BLaER1 treated with 17β-estradiol and CSF1 and Interleukin-3, amounts not matched to agents 10 nM and 100 nM (cell line): ENCODE data around the gene FBLN2.

Experiments
- H3K27ac ChIP-seq, 11 experiments: shearing (Covaris generic); formaldehyde crosslinking; 2 replicates each; pipeline ENCODE4 v1.8.1; 2022
- H3K27me3 ChIP-seq, 11 experiments: shearing (Covaris generic); formaldehyde crosslinking; 2 replicates each; pipeline ENCODE4 v1.8.1; 2022
- H3K36me3 ChIP-seq, 11 experiments: shearing (Covaris generic); formaldehyde crosslinking; 2 replicates each; pipeline ENCODE4 v1.8.1; 2022
- H3K4me1 ChIP-seq, 10 experiments: shearing (Covaris generic); formaldehyde crosslinking; 2 replicates each; pipeline ENCODE4 v1.8.1; 2022
- H3K4me2 ChIP-seq, 11 experiments: shearing (Covaris generic); formaldehyde crosslinking; 2 replicates each; pipeline ENCODE4 v1.8.1; 2022
- H3K4me3 ChIP-seq, 10 experiments: shearing (Covaris generic); formaldehyde crosslinking; 2 replicates each; pipeline ENCODE4 v1.8.1; 2022
- H3K9ac ChIP-seq, 11 experiments: shearing (Covaris generic); formaldehyde crosslinking; 2 replicates each; pipeline ENCODE4 v1.8.1; 2022
- H3K9me3 ChIP-seq, 11 experiments: shearing (Covaris generic); formaldehyde crosslinking; replicated peaks in 1 of 11; 2 replicates each; pipeline ENCODE4 v1.8.1; 2022
- H4K20me1 ChIP-seq, 11 experiments: shearing (Covaris generic); formaldehyde crosslinking; 2 replicates each; pipeline ENCODE4 v1.8.1; 2022
- Cebpa-rat ChIP-seq, 11 experiments: shearing (Covaris generic); IDR thresholded peaks; 2 replicates each; pipeline ENCODE4 v1.8.1; 2022

FBLN2 gene

GRCh38 chr3:13569201-13569600 lies 20.3 kb downstream of the FBLN2 start:
- no peak for TF ChIP-seq Cebpa-rat (IDR thresholded peaks at IDR 0.05)
- H3K36me3 ChIP-seq: no peaks in the 10 kb centered on the region
- no peak overlapping the region for H3K4me2 ChIP-seq
- no peak overlapping the region for H3K27ac ChIP-seq
- H3K27me3 ChIP-seq: no peaks in the 10 kb centered on the region
- no peaks in the 10 kb centered on the region for H3K9me3 ChIP-seq
- peaks cover 3 to 10% (median 6%) of the 10 kb centered on the region in 10 experiments; a peak in 14 of 20 replicates for H3K4me1 ChIP-seq
- peaks cover 0 to 4% (median 0%) of the 10 kb centered on the region in 11 experiments; a peak in 2 of 22 replicates for H4K20me1 ChIP-seq
- H3K4me3 ChIP-seq: no peak overlapping the region
- H3K9ac ChIP-seq: no peak overlapping the region

DNA sequence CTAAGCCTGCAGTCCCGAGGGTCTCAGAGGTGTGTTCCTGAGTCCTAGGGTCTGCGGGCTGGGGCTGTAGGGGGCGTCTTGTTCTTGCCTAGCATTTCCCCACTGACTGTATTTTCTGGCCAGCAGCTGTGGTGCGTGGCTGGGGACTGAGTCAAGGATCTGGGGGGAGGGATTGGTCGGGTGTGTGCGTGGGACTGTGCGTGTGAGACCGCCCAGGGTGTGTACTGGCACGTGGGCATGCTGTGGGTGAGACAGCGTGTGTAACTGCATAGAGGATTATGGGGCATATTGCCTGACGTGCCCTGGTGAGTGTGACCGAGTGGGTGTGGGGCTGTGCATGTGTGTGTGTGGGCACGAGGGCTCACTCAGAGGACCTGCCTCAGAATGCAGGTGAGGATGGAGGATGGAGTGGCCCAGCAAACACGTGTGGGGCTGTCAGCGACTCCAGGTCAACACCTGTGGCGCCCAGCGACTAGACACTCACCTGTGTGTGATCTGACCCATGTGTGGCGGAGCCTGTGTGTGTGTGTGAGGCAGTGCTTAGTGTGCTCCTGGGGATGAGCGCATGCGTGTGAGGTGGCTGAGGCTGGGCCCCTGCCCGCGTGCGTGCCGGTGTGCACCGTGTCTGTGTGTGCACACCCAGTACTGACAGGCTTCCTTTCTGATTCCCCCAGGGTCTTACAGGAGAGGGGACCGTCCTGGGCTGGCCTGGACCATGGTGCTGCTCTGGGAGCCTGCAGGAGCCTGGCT lies 20.9 kb downstream of the FBLN2 start:
- Histone ChIP-seq H3K9me3 (no peaks in the 10 kb centered on the region), H3K9ac (no peak overlapping the region), H3K27ac (no peak overlapping the region), H4K20me1 (peaks cover 0 to 4% (median 0%) of the 10 kb centered on the region in 11 experiments; a peak in 2 of 22 replicates), H3K4me2 (no peak overlapping the region), H3K27me3 (no peaks in the 10 kb centered on the region), H3K4me3 (no peak overlapping the region), H3K4me1 (peaks cover 8 to 16% (median 11%) of the 10 kb centered on the region in 10 experiments; a peak in 18 of 20 replicates), H3K36me3 (no peaks in the 10 kb centered on the region)
- TF ChIP-seq Cebpa-rat (IDR thresholded peaks at IDR 0.05): no peak

DNA sequence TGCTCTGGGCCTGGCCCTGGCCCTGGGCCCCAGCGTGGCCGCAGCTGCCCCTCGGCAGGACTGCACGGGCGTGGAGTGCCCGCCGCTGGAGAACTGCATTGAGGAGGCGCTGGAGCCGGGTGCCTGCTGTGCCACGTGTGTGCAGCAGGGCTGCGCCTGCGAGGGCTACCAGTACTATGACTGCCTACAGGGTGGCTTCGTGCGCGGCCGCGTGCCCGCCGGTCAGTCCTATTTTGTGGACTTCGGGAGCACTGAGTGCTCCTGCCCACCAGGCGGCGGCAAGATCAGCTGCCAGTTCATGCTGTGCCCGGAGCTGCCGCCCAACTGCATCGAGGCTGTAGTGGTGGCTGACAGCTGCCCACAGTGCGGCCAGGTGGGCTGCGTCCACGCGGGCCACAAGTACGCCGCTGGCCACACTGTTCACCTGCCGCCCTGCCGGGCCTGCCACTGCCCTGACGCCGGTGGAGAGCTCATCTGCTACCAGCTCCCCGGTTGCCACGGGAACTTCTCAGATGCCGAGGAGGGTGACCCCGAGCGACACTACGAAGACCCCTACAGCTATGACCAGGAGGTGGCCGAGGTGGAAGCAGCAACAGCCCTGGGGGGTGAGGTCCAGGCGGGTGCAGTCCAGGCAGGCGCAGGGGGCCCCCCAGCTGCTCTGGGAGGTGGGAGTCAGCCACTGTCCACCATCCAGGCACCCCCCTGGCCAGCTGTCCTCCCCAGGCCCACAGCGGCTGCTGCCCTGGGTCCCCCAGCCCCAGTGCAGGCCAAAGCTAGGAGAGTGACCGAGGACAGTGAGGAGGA lies 21.7 kb downstream of the FBLN2 start:
- Histone ChIP-seq H3K4me1 (peaks cover 8 to 24% (median 18%) of the 10 kb centered on the region in 10 experiments; a peak in 18 of 20 replicates), H4K20me1 (peaks cover 0 to 4% (median 0%) of the 10 kb centered on the region in 11 experiments; a peak in 1 of 22 replicates), H3K27ac (no peak overlapping the region), H3K9me3 (no peaks in the 10 kb centered on the region), H3K4me3 (no peak overlapping the region), H3K27me3 (no peaks in the 10 kb centered on the region), H3K9ac (no peak overlapping the region), H3K4me2 (no peak overlapping the region), H3K36me3 (no peaks in the 10 kb centered on the region)
- no peak for TF ChIP-seq Cebpa-rat (IDR thresholded peaks at IDR 0.05)

DNA sequence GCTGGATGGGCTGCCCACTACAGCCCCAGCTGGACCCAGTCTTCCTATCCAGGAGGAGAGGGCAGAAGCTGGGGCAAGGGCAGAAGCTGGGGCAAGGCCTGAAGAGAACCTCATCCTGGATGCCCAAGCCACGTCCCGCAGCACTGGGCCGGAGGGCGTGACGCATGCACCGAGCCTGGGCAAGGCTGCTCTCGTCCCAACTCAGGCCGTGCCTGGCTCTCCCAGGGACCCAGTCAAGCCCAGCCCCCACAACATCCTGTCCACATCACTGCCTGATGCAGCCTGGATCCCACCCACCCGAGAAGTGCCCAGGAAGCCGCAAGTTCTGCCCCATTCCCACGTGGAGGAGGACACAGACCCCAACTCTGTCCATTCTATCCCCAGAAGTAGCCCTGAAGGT lies 22.3 kb downstream of the FBLN2 start:
- H3K4me2 ChIP-seq: no peak overlapping the region
- no peaks in the 10 kb centered on the region for H3K27me3 ChIP-seq
- TF ChIP-seq Cebpa-rat (IDR thresholded peaks at IDR 0.05): no peak
- no peak overlapping the region for H3K27ac ChIP-seq
- H3K9ac ChIP-seq: no peak overlapping the region
- no peaks in the 10 kb centered on the region for H3K36me3 ChIP-seq
- peaks cover 8 to 29% (median 25%) of the 10 kb centered on the region in 10 experiments; a peak in 18 of 20 replicates for H3K4me1 ChIP-seq
- H4K20me1 ChIP-seq: peaks cover 0 to 4% (median 0%) of the 10 kb centered on the region in 11 experiments; a peak in 1 of 22 replicates
- H3K4me3 ChIP-seq: no peak overlapping the region
- no peaks in the 10 kb centered on the region for H3K9me3 ChIP-seq

DNA sequence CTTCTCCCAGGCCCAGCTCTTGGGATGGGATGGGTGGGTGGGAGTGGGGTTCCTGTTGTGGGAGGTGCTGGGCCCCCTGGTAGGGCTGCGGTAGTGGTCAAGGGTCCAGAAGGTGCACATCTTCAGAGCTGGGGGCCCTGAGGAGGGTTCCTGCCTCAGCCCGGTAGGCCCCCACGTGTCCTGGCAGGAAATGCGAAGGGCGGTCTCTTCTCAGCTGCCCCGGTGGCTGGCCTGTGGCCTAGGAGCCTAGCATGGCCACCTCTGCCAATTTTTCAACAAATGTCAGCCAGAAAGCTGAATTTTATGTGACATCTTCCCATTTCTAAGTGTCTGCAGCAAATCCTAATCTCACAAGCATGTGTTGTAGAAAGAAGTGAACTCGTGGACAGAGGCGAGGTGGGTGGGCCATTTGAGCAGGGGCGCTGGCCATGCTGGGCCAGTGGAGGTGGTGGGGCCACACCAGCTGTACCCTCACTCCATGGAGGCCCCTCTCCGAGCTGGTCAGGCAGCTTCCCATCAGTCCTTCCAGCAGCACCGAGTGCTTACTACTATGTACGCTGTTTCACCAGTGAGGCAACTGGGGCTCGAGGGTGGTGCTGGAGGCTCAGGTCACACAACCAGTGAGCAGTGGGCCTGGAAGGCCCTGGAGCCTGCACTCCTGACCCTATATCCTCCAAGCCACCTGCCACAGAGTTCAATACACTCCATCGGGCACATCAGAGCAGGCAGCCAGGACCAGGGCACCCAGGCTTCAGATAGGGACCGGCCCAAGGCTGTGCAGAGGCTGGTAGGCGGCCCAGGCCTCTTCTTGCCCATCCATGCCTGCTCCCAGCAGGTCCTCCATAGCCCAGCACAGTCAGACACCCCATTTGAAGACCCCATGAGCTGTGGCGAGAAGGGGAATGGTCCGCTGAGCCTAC lies 23.2 kb downstream of the FBLN2 start:
- no peak overlapping the region for H3K4me3 ChIP-seq
- H3K9me3 ChIP-seq: no peaks in the 10 kb centered on the region
- H3K36me3 ChIP-seq: no peaks in the 10 kb centered on the region
- H3K27ac ChIP-seq: no peak overlapping the region
- TF ChIP-seq Cebpa-rat (IDR thresholded peaks at IDR 0.05): no peak
- H3K4me1 ChIP-seq: peaks cover 8 to 30% (median 27%) of the 10 kb centered on the region in 10 experiments; a peak in 18 of 20 replicates
- H3K4me2 ChIP-seq: no peak overlapping the region
- H3K9ac ChIP-seq: no peak overlapping the region
- H3K27me3 ChIP-seq: no peaks in the 10 kb centered on the region
- peaks cover 0 to 4% (median 0%) of the 10 kb centered on the region in 11 experiments; a peak in 1 of 22 replicates for H4K20me1 ChIP-seq

- H4K20me1 ChIP-seq: peaks cover 0 to 4% (median 0%) of the 10 kb centered on the region in 11 experiments; a peak in 1 of 22 replicates
- TF ChIP-seq Cebpa-rat (IDR thresholded peaks at IDR 0.05): no peak
- H3K4me1 ChIP-seq: peaks cover 8 to 31% (median 27%) of the 10 kb centered on the region in 10 experiments; a peak in 18 of 20 replicates
- H3K9ac ChIP-seq: no peak overlapping the region
- no peak overlapping the region for H3K4me3 ChIP-seq
- no peak overlapping the region for H3K27ac ChIP-seq
- no peak overlapping the region; a peak in 1 of 22 replicates for H3K4me2 ChIP-seq
- no peaks in the 10 kb centered on the region for H3K36me3 ChIP-seq
- no peaks in the 10 kb centered on the region for H3K27me3 ChIP-seq
- H3K9me3 ChIP-seq: no peaks in the 10 kb centered on the region
Observed at GRCh38 chr3:13572926-13573623, 24.1 kb downstream of the FBLN2 start.

DNA sequence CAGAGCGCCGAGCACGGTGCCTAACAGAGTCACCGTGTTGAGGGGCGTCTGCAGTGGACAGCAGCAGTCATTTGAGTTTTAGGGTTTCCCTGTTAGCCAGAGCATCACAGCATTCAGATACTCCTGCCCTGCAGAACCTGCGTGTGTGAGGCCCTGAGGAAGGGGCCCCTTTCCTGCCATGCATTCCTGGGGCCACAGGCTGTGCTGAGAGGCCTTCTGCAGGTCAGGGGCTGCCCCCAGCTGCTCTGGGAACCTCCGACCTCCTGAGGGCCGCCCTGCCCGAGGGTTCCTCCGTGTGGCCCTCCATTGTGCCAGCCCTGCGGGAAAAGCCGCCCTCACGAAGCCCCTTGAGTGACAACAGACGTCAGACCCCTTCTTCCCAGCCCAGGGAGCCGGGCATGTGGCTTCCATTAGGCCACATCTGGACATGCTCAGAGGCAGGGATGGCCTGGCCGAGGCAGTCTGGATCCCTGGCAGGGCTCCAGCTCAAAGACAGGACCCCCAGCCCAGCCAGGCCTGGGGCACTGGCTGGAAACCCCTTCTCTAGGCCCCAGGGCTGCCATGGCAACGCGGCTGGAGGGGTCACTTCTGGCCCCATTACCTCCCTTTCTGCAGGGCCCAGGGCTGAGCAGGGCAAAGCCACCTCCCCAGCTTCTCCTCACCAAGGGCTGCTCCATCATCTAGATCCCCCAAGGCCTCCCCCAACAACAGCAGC lies 25.3 kb downstream of the FBLN2 start:
- H3K27ac ChIP-seq: no peak overlapping the region
- no peak for TF ChIP-seq Cebpa-rat (IDR thresholded peaks at IDR 0.05)
- H3K27me3 ChIP-seq: no peaks in the 10 kb centered on the region
- peaks cover 0 to 4% (median 0%) of the 10 kb centered on the region in 11 experiments; a peak in 1 of 22 replicates for H4K20me1 ChIP-seq
- H3K4me2 ChIP-seq: peak overlapping the region in 7 of 11 experiments; percentile 4 to 49 (median 15); a peak in 7 of 22 replicates
- H3K9ac ChIP-seq: no peak overlapping the region
- H3K4me1 ChIP-seq: peaks cover 16 to 42% (median 30%) of the 10 kb centered on the region in 10 experiments; a peak in 19 of 20 replicates
- no peak overlapping the region for H3K4me3 ChIP-seq
- H3K36me3 ChIP-seq: no peaks in the 10 kb centered on the region
- no peaks in the 10 kb centered on the region for H3K9me3 ChIP-seq
